ENCODE measurements around the gene BANP.
"Not testable (repeated sequence)": the region's sequence is repeated elsewhere in the genome, so short reads cannot be mapped to it uniquely, and the experiment has no call there.

BANP gene

GRCh38 chr16:88013766-88014251, 62.6 kb downstream of the BANP start:
- in situ Hi-C loops (cut with MboI; ENCODE audit: low sequenced_read_pairs), result no loop called here

GRCh38 chr16:88014252-88014781, 63.1 kb downstream of the BANP start:
- in situ Hi-C loops (cut with MboI; ENCODE audit: low sequenced_read_pairs), result no loop called here

GRCh38 chr16:88014954-88015805, 63.9 kb downstream of the BANP start:
- in situ Hi-C loops (cut with MboI; ENCODE audit: low sequenced_read_pairs), result no loop called here

GRCh38 chr16:88015806-88016140, 64.5 kb downstream of the BANP start:
- in situ Hi-C loops (cut with MboI; ENCODE audit: low sequenced_read_pairs), result no loop called here

- in situ Hi-C loops (cut with MboI; ENCODE audit: low sequenced_read_pairs), result not testable (repeated sequence)
These were observed 65.2 kb downstream of the BANP start for GRCh38 chr16:88016386-88016785.

- in situ Hi-C loops (cut with MboI; ENCODE audit: low sequenced_read_pairs), result no loop called here
These were observed 65.7 kb downstream of the BANP start for GRCh38 chr16:88016964-88017363.

GRCh38 chr16:88017587-88018101, 66.4 kb downstream of the BANP start:
- in situ Hi-C loops (cut with MboI; ENCODE audit: low sequenced_read_pairs), result no loop called here

GRCh38 chr16:88018382-88018781, 67.1 kb downstream of the BANP start:
- in situ Hi-C loops (cut with MboI; ENCODE audit: low sequenced_read_pairs), result not testable (repeated sequence)

GRCh38 chr16:88019041-88019820, 68.0 kb downstream of the BANP start:
- in situ Hi-C loops (cut with MboI; ENCODE audit: low sequenced_read_pairs), result not testable (repeated sequence)

- in situ Hi-C loops (cut with MboI; ENCODE audit: low sequenced_read_pairs), result no loop called here
These were observed 68.7 kb downstream of the BANP start for GRCh38 chr16:88019821-88020515.

- in situ Hi-C loops (cut with MboI; ENCODE audit: low sequenced_read_pairs), result no loop called here
These were observed 69.3 kb downstream of the BANP start for GRCh38 chr16:88020516-88020885.

- in situ Hi-C loops (cut with MboI; ENCODE audit: low sequenced_read_pairs), result not testable (repeated sequence)
These were observed 70.1 kb downstream of the BANP start for GRCh38 chr16:88021041-88021970.

GRCh38 chr16:88022076-88023042, 71.1 kb downstream of the BANP start:
- in situ Hi-C loops (cut with MboI; ENCODE audit: low sequenced_read_pairs), result no loop called here

- in situ Hi-C loops (cut with MboI; ENCODE audit: low sequenced_read_pairs), result no loop called here
These were observed 72.1 kb downstream of the BANP start for GRCh38 chr16:88023366-88023765.

GRCh38 chr16:88023786-88024185, 72.6 kb downstream of the BANP start:
- in situ Hi-C loops (cut with MboI; ENCODE audit: low sequenced_read_pairs), result no loop called here

- in situ Hi-C loops (cut with MboI; ENCODE audit: low sequenced_read_pairs), result not testable (repeated sequence)
These were observed 73.4 kb downstream of the BANP start for GRCh38 chr16:88024491-88025085.

- in situ Hi-C loops (cut with MboI; ENCODE audit: low sequenced_read_pairs), result not testable (repeated sequence)
These were observed 73.9 kb downstream of the BANP start for GRCh38 chr16:88025086-88025492.

GRCh38 chr16:88025828-88026555, 74.8 kb downstream of the BANP start:
- in situ Hi-C loops (cut with MboI; ENCODE audit: low sequenced_read_pairs), result not testable (repeated sequence)

Measured in HL-60/S4 treated with phorbol 12-myristate 13-acetate at 8.2 ng/mL for 4 days and 3 days (cell line).